H1 (cell line): ENCODE measurements around the gene RAP1GAP. TPM values are rescaled to one million over a fixed set of nuclear protein-coding genes. Genes with fewer than 3 reads are reported as not detected.

Experiments used
- ATF2 ChIP-seq: IDR thresholded peaks from 2 replicates; pipeline ENCODE4 v1.6.1; 2012; ENCODE audit warnings: low read length, inconsistent platforms
- CBX5 ChIP-seq: fragments of 300-800, 300-1000 bp; sonication (generic); IDR thresholded peaks from 2 replicates; pipeline ENCODE4 v1.7.1; 2016; ENCODE audit warnings: antibody characterized with exemption, low read length, low read depth
- CHD1 ChIP-seq: IDR thresholded peaks from 2 replicates; pipeline ENCODE4 v1.6.1; 2012; ENCODE audit warnings: low read depth, low read length, improper control_type of control experiment
- E2F6 ChIP-seq: IDR thresholded peaks from 2 replicates; pipeline ENCODE4 v1.6.1; 2012; ENCODE audit warnings: inconsistent platforms
- EZH2 ChIP-seq: fragments of 200-600 bp; sonication (generic); IDR thresholded peaks from 2 replicates; pipeline ENCODE4 v1.7.1; 2012; ENCODE audit warnings: low read depth, mild to moderate bottlenecking, moderate library complexity, low read length, inconsistent platforms; ENCODE audit not compliant: severe bottlenecking
- HDAC2 ChIP-seq, 2 experiments: fragments of 300-600 bp in 1 of 2; sonication (generic) in 1 of 2; IDR thresholded peaks; 2 replicates each; pipeline ENCODE4 v1.6.1; 2011 to 2012; ENCODE audit warnings: low read depth in 2 of 2, low read length in 2 of 2, mild to moderate bottlenecking in 2 of 2, moderate library complexity in 2 of 2, borderline replicate concordance in 1 of 2, inconsistent platforms in 1 of 2
- KDM1A ChIP-seq: fragments of 200-600, 300-600 bp; sonication (generic); IDR thresholded peaks from 2 replicates; pipeline ENCODE4 v1.7.1; 2016; ENCODE audit warnings: mild to moderate bottlenecking, low read length, borderline replicate concordance
- KDM4A ChIP-seq: IDR thresholded peaks from one replicate; pipeline ENCODE4 v1.7.1; 2012; ENCODE audit warnings: low read depth, mild to moderate bottlenecking, moderate library complexity, low read length, inconsistent platforms; ENCODE audit not compliant: severe bottlenecking
- KDM5A ChIP-seq: fragments of 200-600 bp; IDR thresholded peaks from 2 replicates; pipeline ENCODE4 v1.7.1; 2012; ENCODE audit warnings: mild to moderate bottlenecking, low read length, inconsistent platforms, mixed read lengths
- MAFK ChIP-seq: IDR thresholded peaks from 2 replicates; pipeline ENCODE4 v1.6.1; 2012; ENCODE audit warnings: low read depth, mild to moderate bottlenecking, improper control_type of control experiment, low read length
- POU5F1 ChIP-seq: IDR thresholded peaks from 2 replicates; pipeline ENCODE4 v1.6.1; 2011; ENCODE audit warnings: low read depth, mild to moderate bottlenecking, low read length, moderate library complexity
- RNF2 ChIP-seq: fragments of 200-900, 300-1000 bp; sonication (generic); IDR thresholded peaks from 2 replicates; pipeline ENCODE4 v1.7.1; 2016; ENCODE audit warnings: borderline replicate concordance, low read depth, mild to moderate bottlenecking, antibody characterized with exemption, low read length; ENCODE audit not compliant: poor library complexity, severe bottlenecking; ENCODE audit errors: missing control alignments
- SAP30 ChIP-seq: fragments of 300-600 bp; sonication (generic); IDR thresholded peaks from 2 replicates; pipeline ENCODE4 v1.7.1; 2012; ENCODE audit warnings: low read length, moderate library complexity, mild to moderate bottlenecking, inconsistent platforms; ENCODE audit not compliant: insufficient read depth, insufficient replicate concordance
- TAF7 ChIP-seq: optimal IDR thresholded peaks from 2 replicates; pipeline ENCODE3; 2011; ENCODE audit warnings: low read depth, mild to moderate bottlenecking, inconsistent platforms, low read length, moderate library complexity, borderline replicate concordance
- TBP ChIP-seq: IDR thresholded peaks from 2 replicates; pipeline ENCODE4 v1.6.1; 2011; ENCODE audit warnings: low read depth, low read length, improper control_type of control experiment
- polyA plus RNA-seq, 7 experiments: library from polyadenylated mRNA; depleted of rRNA in 3 of 7; stranded (reverse) in 5 of 7; unstranded in 2 of 7; fragments of >200 nt in 5 of 7; fragments of 200-250 nt in 2 of 7; gene quantifications; 1 replicate in 5 of 7; 2 replicates in 1 of 7; 4 replicates in 1 of 7; pipeline versions ENCODE4 v1.2.1 to v1.2.3, GENCODE V29; 2011 to 2013; ENCODE audit warnings: missing spikeins in 2 of 7, mixed read lengths in 2 of 7
- total RNA-seq: library from RNA; stranded (reverse); fragmentation: NEBNext Ultra II Directional; extraction: Animal tissue kit (Norgen Biotek cat#: 25700); gene quantifications from 2 replicates; pipeline ENCODE4 v1.2.1, GENCODE V29; 2021
- TF ChIP-seq, protein P1 (sequence below), 3 experiments: IDR thresholded peaks; 1 replicate in 2 of 3; 2 replicates in 1 of 3; pipeline versions ENCODE4 v1.5.1 to v1.6.1; 2011; ENCODE audit warnings: low read length in 3 of 3, mild to moderate bottlenecking in 3 of 3, inconsistent platforms in 2 of 3, low read depth in 1 of 3, moderate library complexity in 1 of 3; ENCODE audit not compliant: insufficient read depth in 1 of 3; ENCODE audit errors: control extremely low read depth in 1 of 3

RAP1GAP gene
- total and polyA plus RNA-seq, 2 of the 8 experiments (the other 6 are each of a cell fraction or from before 2014, with no cell fraction given), result 8.4 TPM

- TF ChIP-seq E2F6 (no peak), SAP30 (no peak), KDM4A (no peak), CHD1 (no peak), MAFK (no peak), CBX5 (no peak), TBP (no peak), EZH2 (no peak), KDM5A (no peak), ATF2 (no peak), TAF7 (peak; percentile 56), HDAC2 (IDR thresholded peaks at IDR 0.05; ENCODE audit: borderline replicate concordance in 1 of 2, low read depth in 2 of 2, low read length in 2 of 2) (peak in 1 of 2 experiments; percentile 28; a peak in 1 of 4 replicates), KDM1A (peak; percentile 55; the same call in 1 of the 2 replicates), RNF2 (no peak), POU5F1 (no peak)
- TF ChIP-seq, protein P1, sequence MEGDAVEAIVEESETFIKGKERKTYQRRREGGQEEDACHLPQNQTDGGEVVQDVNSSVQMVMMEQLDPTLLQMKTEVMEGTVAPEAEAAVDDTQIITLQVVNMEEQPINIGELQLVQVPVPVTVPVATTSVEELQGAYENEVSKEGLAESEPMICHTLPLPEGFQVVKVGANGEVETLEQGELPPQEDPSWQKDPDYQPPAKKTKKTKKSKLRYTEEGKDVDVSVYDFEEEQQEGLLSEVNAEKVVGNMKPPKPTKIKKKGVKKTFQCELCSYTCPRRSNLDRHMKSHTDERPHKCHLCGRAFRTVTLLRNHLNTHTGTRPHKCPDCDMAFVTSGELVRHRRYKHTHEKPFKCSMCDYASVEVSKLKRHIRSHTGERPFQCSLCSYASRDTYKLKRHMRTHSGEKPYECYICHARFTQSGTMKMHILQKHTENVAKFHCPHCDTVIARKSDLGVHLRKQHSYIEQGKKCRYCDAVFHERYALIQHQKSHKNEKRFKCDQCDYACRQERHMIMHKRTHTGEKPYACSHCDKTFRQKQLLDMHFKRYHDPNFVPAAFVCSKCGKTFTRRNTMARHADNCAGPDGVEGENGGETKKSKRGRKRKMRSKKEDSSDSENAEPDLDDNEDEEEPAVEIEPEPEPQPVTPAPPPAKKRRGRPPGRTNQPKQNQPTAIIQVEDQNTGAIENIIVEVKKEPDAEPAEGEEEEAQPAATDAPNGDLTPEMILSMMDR (IDR thresholded peaks at IDR 0.05; ENCODE audit: control extremely low read depth in 1 of 3, insufficient read depth in 1 of 3, low read depth in 1 of 3, low read length in 3 of 3), result peak in 2 of 3 experiments; percentile 90 to 94; a peak in 3 of 4 replicates
These were observed 73.9 kb downstream of the RAP1GAP start (continued) for GRCh38 chr1:21594935-21595897.
